WERI-Rb-1 (cell line): ENCODE results near the gene CRACR2A.

Experiments
- DNase-seq: peaks from one replicate; pipeline ENCODE4 v3.0.0-alpha.2; 2020
- H3K27ac ChIP-seq: fragments of 250-450 bp; sonication (Bioruptor Pico); 2 replicates; pipeline ENCODE4 v1.5.1; 2020; ENCODE audit warnings: mild to moderate bottlenecking, moderate library complexity
- H3K27me3 ChIP-seq: fragments of 250-450 bp; sonication (Bioruptor Pico); 2 replicates; pipeline ENCODE4 v1.5.1; 2021; ENCODE audit warnings: mild to moderate bottlenecking, low read depth, moderate library complexity; ENCODE audit not compliant: insufficient read depth, severe bottlenecking
- H3K36me3 ChIP-seq: fragments of 250-450 bp; sonication (Bioruptor Pico); 2 replicates; pipeline ENCODE4 v1.5.1; 2020; ENCODE audit warnings: mild to moderate bottlenecking, moderate library complexity
- H3K4me3 ChIP-seq: 2 replicates; pipeline ENCODE4 v1.5.1; 2011; ENCODE audit warnings: low read depth, mild to moderate bottlenecking, control low read depth, low read length
- H3K9me3 ChIP-seq: fragments of 250-450 bp; sonication (Bioruptor Pico); 2 replicates; pipeline ENCODE4 v1.5.1; 2021; ENCODE audit warnings: mild to moderate bottlenecking, moderate library complexity; ENCODE audit not compliant: severe bottlenecking
- CTCF ChIP-seq: IDR thresholded peaks from 2 replicates; pipeline ENCODE4 v1.5.1; 2011; ENCODE audit warnings: low read depth, mild to moderate bottlenecking, control low read depth, inconsistent platforms, low read length

Gene CRACR2A

DNA sequence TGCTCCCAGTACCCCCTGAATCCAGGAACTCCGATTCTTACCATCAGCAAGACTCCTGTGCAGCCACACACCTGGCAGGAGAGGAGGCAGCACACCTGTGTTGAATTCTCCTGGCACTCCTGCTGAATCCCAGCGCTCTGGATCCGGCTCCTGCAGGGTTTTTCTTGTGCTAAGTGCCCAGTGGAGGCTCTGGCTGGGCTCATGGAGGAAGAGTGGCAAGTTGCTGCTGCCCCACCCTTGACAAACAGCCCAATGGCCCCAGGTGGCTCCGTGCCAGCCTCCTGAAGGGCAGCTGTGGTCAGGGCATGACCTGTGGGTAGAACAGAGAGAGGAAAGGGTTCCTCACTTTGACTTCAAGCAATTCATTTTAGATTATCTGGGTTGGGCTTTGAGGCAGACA lies 20.0 kb downstream of the CRACR2A start:
- Histone ChIP-seq H3K27ac (no peak overlapping the region), H3K9me3 (no peaks in the 10 kb centered on the region), H3K36me3 (no peaks in the 10 kb centered on the region; the same call in 1 of the 2 replicates), H3K27me3 (no peaks in the 10 kb centered on the region), H3K4me3 (no peak overlapping the region)
- TF ChIP-seq CTCF, result no peak
- no peak for DNase-seq

- Histone ChIP-seq H3K27me3 (no peaks in the 10 kb centered on the region), H3K4me3 (no peak overlapping the region), H3K36me3 (no peaks in the 10 kb centered on the region; the same call in 1 of the 2 replicates), H3K27ac (no peak overlapping the region), H3K9me3 (no peaks in the 10 kb centered on the region)
- no peak for DNase-seq
- no peak for TF ChIP-seq CTCF
Observed at GRCh38 chr12:3730111-3730510, 22.8 kb downstream of the CRACR2A start.

DNA sequence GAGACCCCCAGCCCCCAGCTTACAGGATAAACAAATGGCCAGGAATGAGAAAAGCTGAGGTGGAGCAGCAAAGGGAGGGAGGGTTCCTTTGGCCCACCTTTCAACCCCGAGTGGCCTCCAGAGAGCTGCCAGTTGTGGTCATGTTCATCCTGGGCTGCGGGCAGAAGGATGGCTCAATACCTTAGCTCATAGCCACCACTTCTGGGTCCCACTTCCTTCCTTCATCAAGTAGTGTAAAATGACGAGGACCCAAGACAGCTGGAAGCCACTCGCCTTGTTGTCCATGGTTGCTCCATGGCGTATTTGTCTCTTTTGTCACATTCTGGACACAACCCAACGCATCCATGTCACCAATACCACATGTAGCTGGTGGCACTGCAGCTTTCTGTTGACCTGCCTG lies 24.2 kb downstream of the CRACR2A start:
- H3K9me3 ChIP-seq, result no peaks in the 10 kb centered on the region
- H3K27ac ChIP-seq, result no peak overlapping the region
- H3K27me3 ChIP-seq, result no peaks in the 10 kb centered on the region
- H3K36me3 ChIP-seq, result no peaks in the 10 kb centered on the region; the same call in 1 of the 2 replicates
- H3K4me3 ChIP-seq, result no peak overlapping the region
- no peak for DNase-seq
- TF ChIP-seq CTCF, result no peak

GRCh38 chr12:3727877-3728632 lies 24.9 kb downstream of the CRACR2A start:
- H3K27me3 ChIP-seq, result no peaks in the 10 kb centered on the region
- no peak for DNase-seq

DNA sequence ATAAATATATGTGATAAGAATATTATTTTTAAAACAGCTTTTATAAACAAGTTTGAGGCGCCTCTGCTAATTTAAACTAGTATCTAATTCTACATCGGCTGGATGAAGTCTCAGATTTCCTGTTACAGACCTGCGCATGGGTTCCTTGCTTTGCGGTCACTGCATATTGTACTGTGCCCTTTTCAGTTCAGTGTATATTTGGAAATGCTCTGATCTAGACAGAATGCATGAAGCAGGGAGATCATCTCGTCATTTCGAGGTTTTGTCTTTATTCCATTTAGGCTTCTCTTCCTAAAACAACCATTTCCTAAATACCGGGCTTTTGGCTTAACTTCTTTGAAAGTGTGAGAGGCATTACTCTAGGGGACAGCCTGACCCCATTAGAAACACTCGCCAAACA lies 25.6 kb downstream of the CRACR2A start:
- H3K27me3 ChIP-seq, result no peaks in the 10 kb centered on the region
- no peak for TF ChIP-seq CTCF
- H3K27ac ChIP-seq, result no peak overlapping the region
- H3K36me3 ChIP-seq, result no peaks in the 10 kb centered on the region; the same call in 1 of the 2 replicates
- no peak for DNase-seq
- H3K4me3 ChIP-seq, result no peak overlapping the region
- no peaks in the 10 kb centered on the region for H3K9me3 ChIP-seq

More at GRCh38 chr12:3727877-3728632, 24.9 kb downstream of the CRACR2A start:
- H3K4me3 ChIP-seq, result no peak overlapping the region
- H3K9me3 ChIP-seq, result no peaks in the 10 kb centered on the region
- no peaks in the 10 kb centered on the region; the same call in 1 of the 2 replicates for H3K36me3 ChIP-seq
- H3K27ac ChIP-seq, result no peak overlapping the region
- no peak for TF ChIP-seq CTCF

GRCh38 chr12:3726456-3726855 lies 26.5 kb downstream of the CRACR2A start:
- Histone ChIP-seq H3K36me3 (no peaks in the 10 kb centered on the region), H3K27ac (no peak overlapping the region), H3K9me3 (no peaks in the 10 kb centered on the region), H3K4me3 (no peak overlapping the region), H3K27me3 (no peaks in the 10 kb centered on the region)
- no peak for TF ChIP-seq CTCF
- no peak for DNase-seq
